Stimulated activated CD8-positive, alpha-beta memory T cell treated with anti-CD3 and anti-CD28 coated beads, Interleukin-15, amount 100 ng/mL, for 1 hour (primary cell): ENCODE results near the gene GJE1.

ENCODE experiments used
- DNase-seq: peaks from one replicate; pipeline ENCODE4 v3.0.0-alpha.2; 2020; ENCODE audit warnings: low read depth

Gene GJE1

GRCh38 chr6:142167071-142167470, 34.3 kb downstream of the GJE1 start:
- no peak for DNase-seq

- no peak for DNase-seq
Measured at GRCh38 chr6:142167486-142167885, 34.8 kb downstream of the GJE1 start.

GRCh38 chr6:142171351-142171750, 38.6 kb downstream of the GJE1 start:
- no peak for DNase-seq

GRCh38 chr6:142172758-142173157, 40.0 kb downstream of the GJE1 start:
- DNase-seq, result no peak

GRCh38 chr6:142173980-142174379, 41.3 kb downstream of the GJE1 start:
- DNase-seq, result no peak

- no peak for DNase-seq
Measured at GRCh38 chr6:142174703-142175102, 42.0 kb downstream of the GJE1 start.

GRCh38 chr6:142178129-142178528, 45.4 kb downstream of the GJE1 start:
- no peak for DNase-seq

GRCh38 chr6:142182004-142182403, 49.3 kb downstream of the GJE1 start:
- no peak for DNase-seq

- DNase-seq, result no peak
Measured at GRCh38 chr6:142183351-142183750, 50.6 kb downstream of the GJE1 start.

GRCh38 chr6:142184307-142184706, 51.6 kb downstream of the GJE1 start:
- DNase-seq, result no peak
